Type B pancreatic cell (in vitro differentiated cells): Measurements from ENCODE around the gene FBXO31. TPM values are rescaled to one million over a fixed set of nuclear protein-coding genes. Genes with fewer than 3 reads are reported as not detected.
"Not testable (repeated sequence)": the region's sequence is repeated elsewhere in the genome, so short reads cannot be mapped to it uniquely, and the experiment has no call there.

Experiments
- DNase-seq: peaks from one replicate; pipeline ENCODE4 v3.0.0; 2021; ENCODE audit warnings: mixed read lengths; ENCODE audit not compliant: unreplicated experiment; ENCODE audit errors: extremely low spot score
- H3K27ac Mint-ChIP-seq: 2 replicates; pipeline ENCODE4 v1.8.0; 2021; ENCODE audit warnings: mild to moderate bottlenecking, mixed read lengths
- H3K27me3 Mint-ChIP-seq: 2 replicates; pipeline ENCODE4 v1.8.0; 2021; ENCODE audit warnings: mixed read lengths
- H3K36me3 Mint-ChIP-seq: 2 replicates; pipeline ENCODE4 v1.8.0; 2021; ENCODE audit warnings: mixed read lengths
- H3K4me1 Mint-ChIP-seq: one replicate; pipeline ENCODE4 v1.8.0; 2021; ENCODE audit warnings: mixed read lengths; ENCODE audit not compliant: unreplicated experiment
- H3K4me3 Mint-ChIP-seq: 2 replicates; pipeline ENCODE4 v1.8.0; 2021; ENCODE audit warnings: mild to moderate bottlenecking, mixed read lengths
- H3K9me3 Mint-ChIP-seq: 2 replicates; pipeline ENCODE4 v1.8.0; 2021; ENCODE audit warnings: mixed read lengths
- total RNA-seq: library from RNA; stranded (reverse); gene quantifications from 2 replicates; pipeline ENCODE4 v1.2.1, GENCODE V29; 2021; ENCODE audit warnings: low replicate concordance
- TF ChIP-seq, protein P1 (sequence below): fragments of 200-600 bp; sonication (generic); conservative IDR thresholded peaks from 2 replicates; pipeline ENCODE4 v1.5.0; 2021; ENCODE audit warnings: antibody characterized with exemption, mild to moderate bottlenecking

FBXO31 gene
- total RNA-seq, 1 donor from 2014 or later: 35.1 TPM

DNA sequence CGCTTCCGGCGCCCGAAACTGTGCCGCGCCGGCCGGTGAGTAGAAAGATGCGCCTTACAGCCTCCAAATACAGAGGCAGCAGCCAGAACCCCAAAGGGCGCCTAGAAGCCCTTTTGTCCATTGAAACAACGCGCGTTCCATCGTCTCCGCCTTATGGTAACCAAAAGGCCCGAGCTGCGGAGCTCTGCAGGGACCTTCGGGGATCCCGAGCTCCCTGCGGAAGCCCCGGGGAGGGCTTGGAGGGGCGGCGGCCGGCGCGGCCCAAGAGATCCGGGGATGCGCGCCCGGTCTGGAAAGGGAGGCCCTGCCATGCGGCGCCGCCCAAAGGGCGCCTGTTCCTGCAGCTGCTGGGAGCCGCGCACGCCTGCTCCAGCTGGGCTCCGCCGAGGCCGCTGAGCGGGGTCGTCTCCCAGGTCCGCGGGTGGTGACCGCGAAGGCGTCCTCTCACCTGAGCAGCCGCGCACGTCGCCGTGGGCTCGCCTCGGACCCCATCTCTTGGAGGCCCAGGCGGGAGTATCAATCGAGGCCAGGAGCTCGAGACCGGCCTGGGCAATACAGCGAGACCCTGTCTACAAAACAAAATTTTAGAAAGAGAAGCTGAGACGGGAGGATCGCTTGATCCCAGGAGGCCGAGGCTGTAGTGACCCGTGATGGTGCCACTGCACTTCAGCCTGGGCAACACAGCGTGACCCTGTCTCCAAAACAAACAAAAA lies 742 bp upstream of the FBXO31 start:
- Mint-ChIP-seq H3K27ac (peak overlapping the region; percentile 99), H3K27me3 (peaks cover 3% of the 10 kb centered on the region), H3K4me3 (peak overlapping the region; percentile 93), H3K4me1 (peaks cover 41% of the 10 kb centered on the region), H3K9me3 (no peaks in the 10 kb centered on the region), H3K36me3 (no peaks in the 10 kb centered on the region)
- DNase-seq: no peak
- TF ChIP-seq, protein P1, sequence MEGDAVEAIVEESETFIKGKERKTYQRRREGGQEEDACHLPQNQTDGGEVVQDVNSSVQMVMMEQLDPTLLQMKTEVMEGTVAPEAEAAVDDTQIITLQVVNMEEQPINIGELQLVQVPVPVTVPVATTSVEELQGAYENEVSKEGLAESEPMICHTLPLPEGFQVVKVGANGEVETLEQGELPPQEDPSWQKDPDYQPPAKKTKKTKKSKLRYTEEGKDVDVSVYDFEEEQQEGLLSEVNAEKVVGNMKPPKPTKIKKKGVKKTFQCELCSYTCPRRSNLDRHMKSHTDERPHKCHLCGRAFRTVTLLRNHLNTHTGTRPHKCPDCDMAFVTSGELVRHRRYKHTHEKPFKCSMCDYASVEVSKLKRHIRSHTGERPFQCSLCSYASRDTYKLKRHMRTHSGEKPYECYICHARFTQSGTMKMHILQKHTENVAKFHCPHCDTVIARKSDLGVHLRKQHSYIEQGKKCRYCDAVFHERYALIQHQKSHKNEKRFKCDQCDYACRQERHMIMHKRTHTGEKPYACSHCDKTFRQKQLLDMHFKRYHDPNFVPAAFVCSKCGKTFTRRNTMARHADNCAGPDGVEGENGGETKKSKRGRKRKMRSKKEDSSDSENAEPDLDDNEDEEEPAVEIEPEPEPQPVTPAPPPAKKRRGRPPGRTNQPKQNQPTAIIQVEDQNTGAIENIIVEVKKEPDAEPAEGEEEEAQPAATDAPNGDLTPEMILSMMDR: no peak

DNA sequence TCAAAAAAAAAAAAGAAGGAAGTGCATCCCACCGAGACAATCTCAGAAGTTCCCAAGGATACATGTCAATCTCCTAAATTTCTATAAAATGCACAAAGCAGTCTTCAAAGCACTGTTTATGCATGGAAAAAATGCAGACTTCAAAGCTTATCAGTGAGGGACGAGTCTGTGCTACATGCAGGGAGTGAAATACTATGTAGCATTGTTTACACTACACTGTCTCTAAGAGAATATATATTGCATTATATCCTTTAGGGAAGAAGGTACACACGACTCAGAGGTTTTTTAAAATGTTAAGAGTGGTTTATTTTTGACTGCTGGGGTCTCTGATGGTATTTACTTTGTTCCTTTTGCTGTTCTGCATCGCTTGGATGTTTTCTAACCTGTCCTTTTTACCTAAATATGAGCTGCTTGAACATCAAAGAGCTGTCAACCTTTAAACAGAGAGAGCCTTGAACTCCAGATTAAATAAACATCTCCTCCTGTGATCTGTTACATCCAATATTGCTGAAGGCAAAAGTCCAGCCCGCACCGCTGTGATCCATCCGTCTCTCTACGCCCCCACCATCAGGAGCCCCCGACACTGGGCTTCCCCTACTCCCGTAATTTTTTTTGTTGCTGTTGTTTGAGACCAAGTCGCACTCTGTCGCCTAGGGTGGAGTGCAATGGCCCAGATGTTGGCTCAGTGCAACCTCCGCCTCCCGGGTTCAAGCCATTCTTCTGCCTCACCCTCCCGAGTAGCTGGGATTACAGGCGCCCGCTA lies 1.4 kb downstream of the FBXO31 start:
- Mint-ChIP-seq H3K9me3 (no peaks in the 10 kb centered on the region), H3K36me3 (no peaks in the 10 kb centered on the region), H3K4me3 (peak overlapping the region; percentile 90), H3K4me1 (peaks cover 26% of the 10 kb centered on the region), H3K27ac (peak overlapping the region; percentile 88), H3K27me3 (peaks cover 3% of the 10 kb centered on the region)
- TF ChIP-seq, protein P1: no peak
- no peak for DNase-seq

DNA sequence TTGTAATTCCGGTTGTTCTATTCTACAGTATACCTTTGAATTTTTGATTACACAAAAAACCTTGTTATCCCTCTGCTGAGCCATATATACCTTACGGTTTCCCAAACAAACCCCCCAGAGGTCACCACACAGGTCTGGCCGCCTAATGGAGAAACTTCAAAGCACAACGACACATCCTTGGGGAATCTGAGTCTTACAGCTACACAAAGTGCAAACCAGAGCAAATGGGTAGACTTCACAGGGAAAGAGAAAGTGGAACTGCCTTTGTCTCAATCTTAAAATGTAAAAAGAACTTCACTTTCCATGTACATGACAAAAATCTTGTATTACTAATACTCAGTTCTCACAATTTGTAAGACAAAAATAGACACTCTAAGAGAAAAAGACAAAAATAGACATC lies 2.7 kb downstream of the FBXO31 start:
- Mint-ChIP-seq H3K4me3 (peak overlapping the region; percentile 90), H3K27ac (peak overlapping the region; percentile 40), H3K27me3 (peaks cover 3% of the 10 kb centered on the region), H3K36me3 (no peaks in the 10 kb centered on the region), H3K4me1 (peaks cover 25% of the 10 kb centered on the region), H3K9me3 (no peaks in the 10 kb centered on the region)
- TF ChIP-seq, protein P1: no peak
- DNase-seq: no peak

GRCh38 chr16:87380403-87380802 lies 3.2 kb downstream of the FBXO31 start:
- H3K4me3 Mint-ChIP-seq: no peak overlapping the region

DNA sequence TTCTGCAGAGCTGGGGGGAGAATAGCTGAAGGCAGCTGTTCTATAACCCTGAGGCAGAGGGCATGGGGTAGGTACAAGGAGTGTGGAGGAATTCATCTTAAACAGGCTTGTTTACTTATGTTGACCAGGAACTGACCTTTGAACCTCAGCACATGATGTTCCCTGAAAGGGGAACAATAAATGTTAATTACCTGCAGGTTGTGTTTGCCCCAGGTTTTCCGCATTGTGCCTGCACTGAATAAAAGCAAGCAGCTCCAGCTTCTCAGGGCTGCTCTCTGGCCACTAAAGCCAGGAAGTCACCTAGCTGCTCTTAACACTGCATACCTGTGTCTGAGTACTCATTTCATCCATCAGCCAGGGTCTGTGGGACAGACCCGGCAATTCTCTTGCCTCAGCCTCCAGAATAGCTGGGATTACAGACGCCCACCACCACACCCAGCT lies 4.2 kb downstream of the FBXO31 start:
- peaks cover 28% of the 10 kb centered on the region for H3K4me1 Mint-ChIP-seq
- not testable (repeated sequence) for H3K27me3 Mint-ChIP-seq, DNase-seq, H3K36me3 Mint-ChIP-seq, H3K9me3 Mint-ChIP-seq
- H3K4me3 Mint-ChIP-seq: peak overlapping the region; percentile 25
- peak overlapping the region; percentile 21 for H3K27ac Mint-ChIP-seq

More at GRCh38 chr16:87380403-87380802, 3.2 kb downstream of the FBXO31 start:
- H3K36me3 Mint-ChIP-seq: no peaks in the 10 kb centered on the region
- TF ChIP-seq, protein P1: no peak
- H3K4me1 Mint-ChIP-seq: peaks cover 28% of the 10 kb centered on the region
- peaks cover 3% of the 10 kb centered on the region for H3K27me3 Mint-ChIP-seq
- H3K27ac Mint-ChIP-seq: peak overlapping the region; percentile 40
- no peak for DNase-seq
- H3K9me3 Mint-ChIP-seq: no peaks in the 10 kb centered on the region

- no peaks in the 10 kb centered on the region for H3K27me3 Mint-ChIP-seq
- no peak overlapping the region for H3K4me3 Mint-ChIP-seq
- no peak overlapping the region for H3K27ac Mint-ChIP-seq
- no peak for DNase-seq
- TF ChIP-seq, protein P1: no peak
- H3K9me3 Mint-ChIP-seq: no peaks in the 10 kb centered on the region
- H3K4me1 Mint-ChIP-seq: peaks cover 21% of the 10 kb centered on the region
- no peaks in the 10 kb centered on the region for H3K36me3 Mint-ChIP-seq
Measured at GRCh38 chr16:87376660-87377059, 6.9 kb downstream of the FBXO31 start.
